BE2C (cell line): ENCODE results near the gene CXCL10.

ENCODE experiments used
- DNase-seq: peaks from one replicate; pipeline ENCODE4 v3.0.0-alpha.2; 2020
- H3K27me3 ChIP-seq: fragments of 250-450 bp; sonication (Bioruptor Pico); 2 replicates; pipeline ENCODE4 v1.5.1; 2020; ENCODE audit warnings: mild to moderate bottlenecking
- H3K36me3 ChIP-seq: fragments of 250-450 bp; sonication (Bioruptor Pico); 2 replicates; pipeline ENCODE4 v1.5.1; 2020; ENCODE audit warnings: mild to moderate bottlenecking
- H3K4me1 ChIP-seq: fragments of 250-450 bp; sonication (Bioruptor Pico); 2 replicates; pipeline ENCODE4 v1.5.1; 2020
- H3K4me3 ChIP-seq: 2 replicates; pipeline ENCODE4 v1.5.1; 2011; ENCODE audit warnings: low read depth, low read length
- H3K9me3 ChIP-seq: fragments of 250-450 bp; sonication (Bioruptor Pico); 2 replicates; pipeline ENCODE4 v1.5.1; 2020
- CTCF ChIP-seq: IDR thresholded peaks from 2 replicates; pipeline ENCODE4 v1.5.1; 2012; ENCODE audit warnings: mild to moderate bottlenecking, low read depth, low read length

The CXCL10 gene

GRCh38 chr4:76060506-76060905, 37.2 kb upstream of the CXCL10 start:
- Histone ChIP-seq H3K4me3 (no peak overlapping the region), H3K9me3 (no peaks in the 10 kb centered on the region), H3K36me3 (no peaks in the 10 kb centered on the region), H3K4me1 (no peaks in the 10 kb centered on the region), H3K27me3 (peaks cover 35% of the 10 kb centered on the region)
- no peak for DNase-seq
- no peak for TF ChIP-seq CTCF

- DNase-seq = no peak
- TF ChIP-seq CTCF = no peak
- Histone ChIP-seq H3K4me3 (no peak overlapping the region), H3K27me3 (peaks cover 42% of the 10 kb centered on the region), H3K4me1 (no peaks in the 10 kb centered on the region), H3K9me3 (no peaks in the 10 kb centered on the region), H3K36me3 (no peaks in the 10 kb centered on the region)
Measured at GRCh38 chr4:76059750-76060149, 36.5 kb upstream of the CXCL10 start.

- Histone ChIP-seq H3K9me3 (no peaks in the 10 kb centered on the region), H3K4me1 (no peaks in the 10 kb centered on the region), H3K27me3 (peaks cover 47% of the 10 kb centered on the region), H3K36me3 (no peaks in the 10 kb centered on the region), H3K4me3 (no peak overlapping the region)
- DNase-seq = no peak
- TF ChIP-seq CTCF = no peak
Measured at GRCh38 chr4:76058888-76059426, 35.7 kb upstream of the CXCL10 start.

- no peak for DNase-seq
- Histone ChIP-seq H3K9me3 (no peaks in the 10 kb centered on the region), H3K4me3 (no peak overlapping the region), H3K27me3 (peaks cover 54% of the 10 kb centered on the region), H3K36me3 (no peaks in the 10 kb centered on the region), H3K4me1 (no peaks in the 10 kb centered on the region; the same call in 1 of the 2 replicates)
- TF ChIP-seq CTCF = no peak
Measured at GRCh38 chr4:76058302-76058701, 35.0 kb upstream of the CXCL10 start.

- no peak for TF ChIP-seq CTCF
- no peaks in the 10 kb centered on the region for H3K36me3 ChIP-seq
- H3K4me1 ChIP-seq = no peaks in the 10 kb centered on the region; the same call in 1 of the 2 replicates
- H3K9me3 ChIP-seq = no peaks in the 10 kb centered on the region
- no peak for DNase-seq
- H3K4me3 ChIP-seq = no peak overlapping the region
- peaks cover 51% of the 10 kb centered on the region for H3K27me3 ChIP-seq
Measured at GRCh38 chr4:76055421-76055820, 32.1 kb upstream of the CXCL10 start.

GRCh38 chr4:76055016-76055415, 31.7 kb upstream of the CXCL10 start:
- TF ChIP-seq CTCF = no peak
- Histone ChIP-seq H3K9me3 (no peaks in the 10 kb centered on the region), H3K36me3 (no peaks in the 10 kb centered on the region), H3K4me1 (no peaks in the 10 kb centered on the region; the same call in 1 of the 2 replicates), H3K4me3 (no peak overlapping the region), H3K27me3 (peaks cover 51% of the 10 kb centered on the region)
- DNase-seq = no peak
